ENCODE results near the gene CLNS1A. TPM values are rescaled to one million over a fixed set of nuclear protein-coding genes. Genes with fewer than 3 reads are reported as not detected.

The CLNS1A gene
- total and polyA plus RNA-seq, 2 experiments from 2014 or later: 160 to 204 TPM

- TF ChIP-seq NANOG (IDR thresholded peaks at IDR 0.05; ENCODE audit: borderline replicate concordance): no peak
- TF ChIP-seq ZNF331 (CRISPR knock-in tag; IDR thresholded peaks at IDR 0.05; ENCODE audit: low read depth): no peak
- no peak for TF ChIP-seq CREB1 (CRISPR knock-in tag; IDR thresholded peaks at IDR 0.05; ENCODE audit: low read depth)
Measured at GRCh38 chr11:77656362-77656761, 18.8 kb upstream of the CLNS1A start (continued).

- no peak for DNase-seq (ENCODE audit: low spot score)
- no peak overlapping the region for H3K4me3 ChIP-seq
- no peaks in the 10 kb centered on the region for H3K4me1 ChIP-seq (ENCODE audit: insufficient read depth)
- TF ChIP-seq NANOG (IDR thresholded peaks at IDR 0.05; ENCODE audit: borderline replicate concordance) (no peak), ZNF114 (CRISPR knock-in tag; IDR thresholded peaks at IDR 0.05) (no peak), ZNF331 (CRISPR knock-in tag; IDR thresholded peaks at IDR 0.05; ENCODE audit: low read depth) (no peak)
- Mint-ChIP-seq H3K27me3 (ENCODE audit: insufficient read depth, low read depth, poor library complexity) (peaks cover 3% of the 10 kb centered on the region), H3K9me3 (no peaks in the 10 kb centered on the region), H3K4me3 (no peak overlapping the region), H3K4me1 (peaks cover 4% of the 10 kb centered on the region; the same call in 1 of the 3 replicates), H3K36me3 (ENCODE audit: low read depth) (no peaks in the 10 kb centered on the region), H3K27ac (no peak overlapping the region)
- no peak overlapping the region for H3K27ac ChIP-seq (ENCODE audit: low read depth)
- H3K27me3 ChIP-seq (ENCODE audit: insufficient read depth): no peaks in the 10 kb centered on the region
- no peaks in the 10 kb centered on the region for H3K36me3 ChIP-seq (ENCODE audit: insufficient read depth)
- no peaks in the 10 kb centered on the region for H3F3A ChIP-seq (replicated peaks; ENCODE audit: low read depth)
- no peaks in the 10 kb centered on the region for H3K79me2 ChIP-seq (replicated peaks; ENCODE audit: insufficient read depth)
- ATAC-seq: no peak
- 0 out of 2 replicates have a peak, but pooled peaks cover 2% of the 10 kb centered on the region for H3K9me2 ChIP-seq (ENCODE audit: insufficient read depth)
- no peak overlapping the region for H3K4me2 ChIP-seq
- H4K20me1 ChIP-seq (replicated peaks; ENCODE audit: insufficient read depth): no peaks in the 10 kb centered on the region
- H2AFZ ChIP-seq: no peak overlapping the region
Measured at GRCh38 chr11:77654770-77655434, 17.3 kb upstream of the CLNS1A start.

GRCh38 chr11:77650123-77650522 is 12.5 kb upstream of the CLNS1A start:
- no peaks in the 10 kb centered on the region for H3K27me3 Mint-ChIP-seq (ENCODE audit: insufficient read depth, low read depth, poor library complexity)
- H3K4me2 ChIP-seq: no peak overlapping the region
- H3K36me3 ChIP-seq (ENCODE audit: insufficient read depth): no peaks in the 10 kb centered on the region
- H4K20me1 ChIP-seq (replicated peaks; ENCODE audit: insufficient read depth): no peaks in the 10 kb centered on the region
- H2AFZ ChIP-seq: peak overlapping the region; percentile 28; the same call in 1 of the 2 replicates
- no peak overlapping the region for H3K27ac Mint-ChIP-seq
- no peak overlapping the region for H3K4me3 Mint-ChIP-seq
- no peaks in the 10 kb centered on the region for H3K9me2 ChIP-seq (ENCODE audit: insufficient read depth)
- H3K27ac ChIP-seq (ENCODE audit: low read depth): no peak overlapping the region
- ATAC-seq: no peak
- no peak overlapping the region for H3K4me3 ChIP-seq
- no peaks in the 10 kb centered on the region for H3K4me1 ChIP-seq (ENCODE audit: insufficient read depth)
- no peaks in the 10 kb centered on the region for H3K27me3 ChIP-seq (ENCODE audit: insufficient read depth)
- no peaks in the 10 kb centered on the region for H3K4me1 Mint-ChIP-seq
- no peaks in the 10 kb centered on the region for H3K9me3 Mint-ChIP-seq
- H3K36me3 Mint-ChIP-seq (ENCODE audit: low read depth): no peaks in the 10 kb centered on the region
- H3K79me2 ChIP-seq (replicated peaks; ENCODE audit: insufficient read depth): no peaks in the 10 kb centered on the region
- H3F3A ChIP-seq (replicated peaks; ENCODE audit: low read depth): no peaks in the 10 kb centered on the region
- DNase-seq (ENCODE audit: low spot score): no peak
- TF ChIP-seq ZNF462 (CRISPR knock-in tag; IDR thresholded peaks at IDR 0.05) (no peak), CTCF (conservative IDR thresholded peaks at IDR 0.05; ENCODE audit: low read depth in 2 of 2) (no peak), EZH2 (IDR thresholded peaks at IDR 0.05; ENCODE audit: low read depth, unreplicated experiment) (no peak), CREB1 (CRISPR knock-in tag; IDR thresholded peaks at IDR 0.05; ENCODE audit: low read depth) (no peak)
